Mononuclear cell (primary cell): ENCODE results near the gene B3GALT5. TPM values are rescaled to one million over a fixed set of nuclear protein-coding genes. Genes with fewer than 3 reads are reported as not detected.

Experiments
- H3K27me3 ChIP-seq: 2 replicates; pipeline ENCODE4 v1.6.0; 2011; ENCODE audit warnings: low read length, control low read depth; ENCODE audit not compliant: insufficient read depth
- H3K4me1 ChIP-seq: 2 replicates; pipeline ENCODE4 v1.5.1; 2011; ENCODE audit warnings: mild to moderate bottlenecking, low read length, control low read depth; ENCODE audit not compliant: insufficient read depth
- H3K4me3 ChIP-seq: 2 replicates; pipeline ENCODE4 v1.5.1; 2011; ENCODE audit warnings: mild to moderate bottlenecking, low read length, moderate library complexity
- H3K9me3 ChIP-seq: 2 replicates; pipeline ENCODE4 v1.5.1; 2011; ENCODE audit warnings: low read depth, mild to moderate bottlenecking, control low read depth, low read length
- total RNA-seq: library from RNA; depleted of rRNA; stranded (reverse); fragments of >200 nt; gene quantifications from one replicate; pipeline ENCODE4 v1.2.3, GENCODE V29; 2012

Gene B3GALT5
- total RNA-seq, 1 donor: not detected

- no peaks in the 10 kb centered on the region for H3K4me1 ChIP-seq
- no peaks in the 10 kb centered on the region for H3K9me3 ChIP-seq
- no peaks in the 10 kb centered on the region for H3K27me3 ChIP-seq
- no peak overlapping the region for H3K4me3 ChIP-seq
Measured at GRCh38 chr21:39597595-39597994, 15.1 kb upstream of the B3GALT5 start.

- Histone ChIP-seq H3K4me3 (no peak overlapping the region), H3K27me3 (no peaks in the 10 kb centered on the region), H3K9me3 (no peaks in the 10 kb centered on the region), H3K4me1 (no peaks in the 10 kb centered on the region)
Measured at GRCh38 chr21:39599191-39599970, 13.4 kb upstream of the B3GALT5 start.

GRCh38 chr21:39601187-39601928 lies 11.4 kb upstream of the B3GALT5 start:
- Histone ChIP-seq H3K9me3 (no peaks in the 10 kb centered on the region), H3K4me1 (no peaks in the 10 kb centered on the region), H3K4me3 (no peak overlapping the region), H3K27me3 (no peaks in the 10 kb centered on the region)

GRCh38 chr21:39602076-39602689 lies 10.6 kb upstream of the B3GALT5 start:
- no peak overlapping the region for H3K4me3 ChIP-seq
- H3K27me3 ChIP-seq: no peaks in the 10 kb centered on the region
- no peaks in the 10 kb centered on the region for H3K4me1 ChIP-seq
- no peaks in the 10 kb centered on the region for H3K9me3 ChIP-seq

GRCh38 chr21:39602793-39603192 lies 9.9 kb upstream of the B3GALT5 start:
- H3K4me1 ChIP-seq: no peaks in the 10 kb centered on the region
- no peaks in the 10 kb centered on the region for H3K9me3 ChIP-seq
- no peaks in the 10 kb centered on the region for H3K27me3 ChIP-seq
- H3K4me3 ChIP-seq: no peak overlapping the region

- Histone ChIP-seq H3K9me3 (no peaks in the 10 kb centered on the region), H3K27me3 (no peaks in the 10 kb centered on the region), H3K4me3 (no peak overlapping the region), H3K4me1 (no peaks in the 10 kb centered on the region)
Measured at GRCh38 chr21:39604951-39605350, 7.8 kb upstream of the B3GALT5 start.

- peaks cover 36% of the 10 kb centered on the region for H3K27me3 ChIP-seq
- H3K9me3 ChIP-seq: no peaks in the 10 kb centered on the region
- no peaks in the 10 kb centered on the region for H3K4me1 ChIP-seq
- H3K4me3 ChIP-seq: no peak overlapping the region
Measured at GRCh38 chr21:39610703-39611102, 2.0 kb upstream of the B3GALT5 start.

- Histone ChIP-seq H3K4me3 (no peak overlapping the region), H3K27me3 (peaks cover 36% of the 10 kb centered on the region), H3K4me1 (no peaks in the 10 kb centered on the region), H3K9me3 (no peaks in the 10 kb centered on the region)
Measured at GRCh38 chr21:39611551-39612190, 1.1 kb upstream of the B3GALT5 start.

- no peak overlapping the region for H3K4me3 ChIP-seq
- H3K9me3 ChIP-seq: no peaks in the 10 kb centered on the region
- peaks cover 36% of the 10 kb centered on the region for H3K27me3 ChIP-seq
- no peaks in the 10 kb centered on the region for H3K4me1 ChIP-seq
Measured at GRCh38 chr21:39613041-39613934, 548 bp downstream of the B3GALT5 start.

GRCh38 chr21:39616211-39616772 lies 3.6 kb downstream of the B3GALT5 start:
- peaks cover 36% of the 10 kb centered on the region for H3K27me3 ChIP-seq
- no peaks in the 10 kb centered on the region for H3K4me1 ChIP-seq
- no peak overlapping the region for H3K4me3 ChIP-seq
- no peaks in the 10 kb centered on the region for H3K9me3 ChIP-seq

- Histone ChIP-seq H3K27me3 (no peaks in the 10 kb centered on the region), H3K4me3 (no peak overlapping the region), H3K4me1 (no peaks in the 10 kb centered on the region), H3K9me3 (peaks cover 5% of the 10 kb centered on the region)
Measured at GRCh38 chr21:39620856-39621255, 8.1 kb downstream of the B3GALT5 start.

GRCh38 chr21:39625211-39625895 lies 12.6 kb downstream of the B3GALT5 start:
- H3K4me3 ChIP-seq: no peak overlapping the region
- H3K9me3 ChIP-seq: peaks cover 5% of the 10 kb centered on the region
- H3K27me3 ChIP-seq: peaks cover 3% of the 10 kb centered on the region
- no peaks in the 10 kb centered on the region for H3K4me1 ChIP-seq

GRCh38 chr21:39628385-39628784 lies 15.6 kb downstream of the B3GALT5 start:
- Histone ChIP-seq H3K4me3 (no peak overlapping the region), H3K27me3 (peaks cover 3% of the 10 kb centered on the region), H3K4me1 (no peaks in the 10 kb centered on the region), H3K9me3 (peaks cover 5% of the 10 kb centered on the region)
